SKM-1 treated with dmso at 0.1 percent for 144 hours (cell line): ENCODE data around the gene ADCY9.
"Not testable (repeated sequence)": the region's sequence is repeated elsewhere in the genome, so short reads cannot be mapped to it uniquely, and the experiment has no call there.

Source experiments
- DNase-seq: peaks from one replicate; lab custom pipeline; 2025; ENCODE audit not compliant: unreplicated experiment; lab: John Stamatoyannopoulos, UW

The ADCY9 gene

DNA sequence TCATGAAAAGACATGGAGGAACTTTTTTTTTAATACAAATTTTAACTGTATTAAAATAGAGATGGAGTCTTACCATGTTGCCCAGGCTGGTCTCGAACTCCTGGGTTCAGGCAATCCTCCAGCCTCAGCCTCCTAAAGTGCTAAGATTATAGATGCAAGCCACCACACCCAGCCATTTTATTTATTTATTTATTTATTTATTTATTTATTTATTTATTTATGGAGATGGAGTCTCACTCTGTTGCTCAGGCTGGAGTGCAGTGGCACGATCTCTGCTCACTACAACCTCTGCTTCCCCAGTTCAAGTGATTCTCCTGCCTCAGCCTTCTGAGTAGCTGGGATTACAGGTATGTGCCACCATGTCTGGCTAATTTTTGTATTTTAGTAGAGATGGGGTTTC lies 189.1 kb downstream of the ADCY9 start:
- not testable (repeated sequence) for DNase-seq

DNA sequence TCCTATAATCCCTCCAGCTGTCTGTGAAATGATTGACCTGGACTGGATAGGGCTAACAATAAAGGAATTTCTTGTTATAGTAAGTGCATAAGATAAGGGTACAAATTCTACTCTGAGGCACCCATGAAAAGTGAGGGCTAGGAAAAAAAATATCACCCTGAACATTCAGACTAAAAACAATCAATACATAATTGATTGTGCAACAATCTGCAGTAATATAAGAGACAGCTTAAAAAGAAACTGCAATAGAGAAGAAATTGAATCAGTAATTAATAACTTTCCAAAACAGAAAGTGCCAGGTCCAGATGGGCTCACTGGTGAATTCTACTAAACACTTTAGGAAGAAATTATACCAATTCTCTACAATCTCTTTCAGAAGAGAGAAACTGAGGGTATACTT lies 191.5 kb downstream of the ADCY9 start:
- DNase-seq, result no peak

DNA sequence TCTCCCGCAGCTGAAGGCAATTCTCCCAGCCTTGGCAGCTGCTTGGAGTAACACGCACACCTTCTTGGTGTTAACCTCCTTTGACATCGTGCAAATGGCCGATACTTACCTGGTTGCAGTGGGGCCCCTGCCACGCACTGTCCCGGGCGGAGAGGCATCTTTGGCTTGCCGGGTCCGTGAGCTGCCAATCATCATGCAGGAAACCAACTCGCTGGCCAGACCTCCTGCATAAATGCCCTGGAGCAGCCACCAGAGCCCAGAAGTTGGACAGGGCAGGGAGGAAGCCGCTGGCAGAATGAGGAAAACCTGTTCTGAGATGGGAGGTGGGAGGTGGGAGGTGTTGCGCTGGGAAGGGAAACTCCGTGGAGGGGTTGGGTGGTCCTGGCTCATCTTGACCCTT lies 194.0 kb downstream of the ADCY9 start:
- no peak for DNase-seq

DNA sequence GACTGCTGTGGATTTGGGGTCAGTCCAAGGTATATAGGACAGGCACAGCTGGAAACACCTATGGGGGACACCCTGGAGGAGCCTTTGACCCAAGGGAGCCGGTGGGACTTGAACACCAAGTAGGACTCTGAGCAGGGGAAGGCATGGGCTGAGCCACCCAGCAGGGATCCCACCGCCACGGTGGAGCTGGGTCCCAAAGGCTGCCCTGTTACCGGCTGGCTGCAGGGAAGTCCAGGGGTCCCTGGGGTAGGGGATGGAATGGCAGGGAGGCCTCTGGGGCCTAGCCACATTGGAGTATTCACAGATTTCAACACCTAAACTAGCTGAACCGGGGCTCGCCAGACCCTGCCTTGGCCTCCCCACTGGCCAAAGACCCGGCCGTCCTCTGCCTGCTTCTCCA lies 196.0 kb downstream of the ADCY9 start:
- no peak for DNase-seq

DNA sequence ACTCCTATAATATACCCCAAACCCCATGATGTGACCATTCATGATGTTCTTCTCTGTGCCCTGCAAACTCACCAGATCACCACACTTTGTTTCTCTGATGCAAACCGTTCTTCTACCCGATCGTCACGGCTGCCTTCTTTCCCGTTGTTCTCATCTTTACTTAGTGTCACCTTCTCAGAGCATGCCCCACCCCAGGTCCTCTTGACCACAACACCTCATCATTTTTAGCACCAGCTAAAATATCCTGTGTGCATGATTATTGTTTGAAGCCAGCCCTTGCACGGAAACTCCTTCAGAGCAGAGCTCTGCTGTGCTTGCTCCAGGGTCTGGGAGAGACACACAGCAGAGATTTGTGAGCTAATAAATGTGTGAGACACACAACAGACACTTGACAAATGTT lies 196.8 kb downstream of the ADCY9 start:
- DNase-seq, result no peak

DNA sequence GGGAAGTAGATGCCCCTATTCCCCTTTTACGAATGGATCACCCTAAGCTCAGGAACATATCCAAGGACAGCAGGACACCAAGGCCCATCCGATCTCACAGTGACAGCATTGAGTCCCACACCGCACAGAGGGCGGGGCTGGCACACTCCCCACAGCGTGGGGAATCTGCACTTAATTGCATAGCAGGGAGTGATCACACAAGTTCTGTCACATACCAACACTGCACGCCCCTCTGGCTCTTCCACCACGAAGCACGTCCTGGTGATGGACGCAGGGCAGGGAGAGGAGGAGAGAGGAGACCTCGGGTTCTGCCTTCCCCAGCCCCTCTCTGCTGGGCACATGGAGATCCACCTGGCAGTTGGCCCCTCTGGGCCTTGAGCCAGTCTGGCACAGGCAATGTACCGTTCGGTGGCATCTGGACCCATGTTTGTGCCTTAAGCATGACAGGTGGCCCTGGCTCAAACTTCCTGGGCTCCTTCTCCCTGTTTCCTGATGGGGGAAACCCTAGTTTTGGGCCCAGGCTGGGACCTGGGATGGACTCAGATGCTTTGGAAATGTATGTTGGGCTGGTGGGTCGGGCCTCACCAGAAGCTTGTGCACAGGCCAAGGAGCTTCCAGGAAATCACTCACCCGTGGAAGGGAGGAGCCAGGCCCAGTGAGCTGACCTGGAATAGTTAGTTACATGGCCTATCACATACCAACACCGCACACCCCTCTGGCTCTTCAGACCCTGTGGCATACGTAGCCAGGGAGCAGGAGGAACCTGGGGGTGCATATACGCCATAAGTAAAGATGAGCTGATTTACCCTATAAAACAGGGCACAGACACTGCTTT lies 200.6 kb downstream of the ADCY9 start:
- no peak for DNase-seq

DNA sequence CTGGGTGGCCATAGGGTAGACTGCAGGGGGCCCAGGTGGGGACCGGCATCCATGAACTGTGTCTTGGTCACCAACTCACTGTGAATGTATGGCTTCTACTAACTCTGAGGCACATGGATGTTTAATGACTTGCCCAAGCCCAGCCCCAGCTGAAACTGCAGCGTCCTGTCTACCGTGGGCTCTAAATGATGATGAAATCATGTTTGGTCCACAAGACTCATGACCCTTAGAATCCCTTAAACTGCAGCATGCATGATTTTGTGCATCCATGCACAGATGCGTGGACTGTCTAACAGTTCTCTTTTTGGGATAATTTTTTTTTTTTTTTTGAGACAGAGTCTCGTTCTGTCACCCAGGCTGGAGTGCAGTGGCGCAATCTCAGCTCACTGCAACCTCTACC lies 203.3 kb downstream of the ADCY9 start:
- no peak for DNase-seq
